GM23338 (cell line): ENCODE results near the gene HOXB4. TPM values are rescaled to one million over a fixed set of nuclear protein-coding genes. Genes with fewer than 3 reads are reported as not detected.

Source experiments
- ATAC-seq: fragments of 200-7000 bp; cut with Tn5 transposase; 3 replicates; pipeline ENCODE4 v1.9.1; 2020
- DNase-seq: peaks from one replicate; pipeline ENCODE4 v3.0.0-alpha.2; 2015; ENCODE audit warnings: low spot score
- H2AFZ ChIP-seq: fragments of 200-600 bp; sonication (generic); 2 replicates; pipeline ENCODE4 v1.8.0; 2016; ENCODE audit warnings: antibody characterized with exemption, mild to moderate bottlenecking, moderate library complexity
- H3F3A ChIP-seq: fragments of 200-600 bp; sonication (generic); replicated peaks from 2 replicates; pipeline ENCODE4 v1.8.0; 2017; ENCODE audit warnings: antibody characterized with exemption, mixed run types, low read depth
- H3K27ac ChIP-seq: fragments of 200-600 bp; sonication (generic); 2 replicates; pipeline ENCODE4 v1.6.1; 2016; ENCODE audit warnings: low read depth
- H3K27me3 ChIP-seq: fragments of 200-600 bp; sonication (generic); 2 replicates; pipeline ENCODE4 v1.8.0; 2016; ENCODE audit warnings: mild to moderate bottlenecking, mixed run types, moderate library complexity; ENCODE audit not compliant: insufficient read depth
- H3K36me3 ChIP-seq: fragments of 200-600 bp; sonication (generic); 2 replicates; pipeline ENCODE4 v1.8.0; 2016; ENCODE audit warnings: mild to moderate bottlenecking; ENCODE audit not compliant: insufficient read depth
- H3K4me1 ChIP-seq: fragments of 200-600 bp; sonication (generic); 2 replicates; pipeline ENCODE4 v1.8.0; 2016; ENCODE audit warnings: mild to moderate bottlenecking, moderate library complexity; ENCODE audit not compliant: insufficient read depth
- H3K4me2 ChIP-seq: fragments of 200-600 bp; sonication (generic); 2 replicates; pipeline ENCODE4 v1.7.1; 2017; ENCODE audit warnings: mixed run types
- H3K4me3 ChIP-seq: fragments of 200-600 bp; sonication (generic); 2 replicates; pipeline ENCODE4 v1.6.1; 2016; ENCODE audit warnings: mixed run types
- H3K79me2 ChIP-seq: fragments of 200-600 bp; sonication (generic); replicated peaks from 2 replicates; pipeline ENCODE4 v1.8.0; 2017; ENCODE audit warnings: mild to moderate bottlenecking; ENCODE audit not compliant: insufficient read depth
- H3K9me2 ChIP-seq: fragments of 200-600 bp; sonication (generic); 2 replicates; pipeline ENCODE4 v1.8.0; 2017; ENCODE audit not compliant: insufficient read depth
- H4K20me1 ChIP-seq: fragments of 200-600 bp; sonication (generic); replicated peaks from 2 replicates; pipeline ENCODE4 v1.8.0; 2017; ENCODE audit warnings: mild to moderate bottlenecking; ENCODE audit not compliant: insufficient read depth
- H3K27ac Mint-ChIP-seq: 2 replicates; pipeline ENCODE4 v1.8.0; 2020; ENCODE audit warnings: inconsistent platforms, mild to moderate bottlenecking, moderate library complexity, mixed read lengths
- H3K27me3 Mint-ChIP-seq: 3 replicates; pipeline ENCODE4 v1.8.0; 2022; ENCODE audit warnings: low read depth, mild to moderate bottlenecking, moderate library complexity, mixed read lengths, inconsistent platforms; ENCODE audit not compliant: insufficient read depth, poor library complexity
- H3K36me3 Mint-ChIP-seq: 3 replicates; pipeline ENCODE4 v1.8.0; 2021; ENCODE audit warnings: low read depth, mild to moderate bottlenecking, inconsistent platforms, moderate library complexity, mixed read lengths
- H3K4me1 Mint-ChIP-seq: 3 replicates; pipeline ENCODE4 v1.8.0; 2020; ENCODE audit warnings: mild to moderate bottlenecking, inconsistent platforms, mixed read lengths
- H3K4me3 Mint-ChIP-seq: 3 replicates; pipeline ENCODE4 v1.8.0; 2021; ENCODE audit warnings: moderate library complexity, mild to moderate bottlenecking, inconsistent platforms, mixed read lengths
- H3K9me3 Mint-ChIP-seq: 3 replicates; pipeline ENCODE4 v1.8.0; 2020; ENCODE audit warnings: moderate library complexity, mild to moderate bottlenecking, inconsistent platforms, mixed read lengths
- CTCF ChIP-seq, 2 experiments: fragments of 200-600 bp in 1 of 2; sonication (generic) in 1 of 2; conservative IDR thresholded peaks; 2 replicates each; pipeline versions ENCODE4 v1.5.1 to v1.6.1; 2016 to 2017; ENCODE audit warnings: antibody characterized with exemption in 2 of 2, low read depth in 2 of 2, mild to moderate bottlenecking in 2 of 2, moderate library complexity in 1 of 2
- ETS1 ChIP-seq: IDR thresholded peaks from 2 replicates; pipeline ENCODE4 v1.6.1; 2016; ENCODE audit warnings: antibody characterized with exemption
- EZH2 ChIP-seq: fragments of 200-600 bp; sonication (generic); IDR thresholded peaks from one replicate; pipeline ENCODE4 v1.8.0; 2017; ENCODE audit warnings: antibody characterized with exemption, mild to moderate bottlenecking, low read depth; ENCODE audit not compliant: unreplicated experiment
- NANOG ChIP-seq: IDR thresholded peaks from 2 replicates; pipeline ENCODE4 v1.6.1; 2016; ENCODE audit warnings: antibody characterized with exemption, borderline replicate concordance
- POLR2AphosphoS5 ChIP-seq: IDR thresholded peaks from 2 replicates; pipeline ENCODE4 v1.6.1; 2016; ENCODE audit warnings: antibody characterized with exemption, low read depth
- REST ChIP-seq: IDR thresholded peaks from one replicate; pipeline ENCODE4 v1.6.1; 2018; ENCODE audit warnings: antibody characterized with exemption; ENCODE audit not compliant: unreplicated experiment
- ZNF114 ChIP-seq: fragments of 250-450 bp; sonication (Bioruptor Pico); IDR thresholded peaks from 2 replicates; pipeline ENCODE4 v1.5.0; 2020; ENCODE audit warnings: mild to moderate bottlenecking, moderate library complexity
- ZNF462 ChIP-seq: fragments of 250-450 bp; sonication (Bioruptor Pico); IDR thresholded peaks from 2 replicates; pipeline ENCODE4 v1.5.0; 2020; ENCODE audit warnings: mild to moderate bottlenecking, moderate library complexity
- polyA plus RNA-seq: library from polyadenylated mRNA; unstranded; fragments of >200 nt; fragmentation: Nextera tagmentation; extraction: Ambion mirVana; gene quantifications from 2 replicates; pipeline ENCODE4 v1.2.1, GENCODE V29; 2016
- total RNA-seq: library from RNA; depleted of rRNA; stranded (reverse); fragments of >200 nt; shearing (Covaris generic); gene quantifications from 2 replicates; pipeline ENCODE4 v1.2.3, GENCODE V29; 2014

The HOXB4 gene
- total and polyA plus RNA-seq, 2 experiments from 2014 or later = not detected

- peaks cover 29% of the 10 kb centered on the region for H3K4me1 Mint-ChIP-seq
- H3K79me2 ChIP-seq = no peaks in the 10 kb centered on the region
- no peaks in the 10 kb centered on the region for H3K36me3 Mint-ChIP-seq
- H3K4me3 ChIP-seq = no peak overlapping the region
- no peak overlapping the region for H3K4me3 Mint-ChIP-seq
- peaks cover 62% of the 10 kb centered on the region for H3F3A ChIP-seq
- 0 out of 2 replicates have a peak overlapping the region, but pooled peaks have one; percentile 38 for H3K4me2 ChIP-seq
- no peaks in the 10 kb centered on the region for H3K9me2 ChIP-seq
- DNase-seq = no peak
- no peak overlapping the region for H2AFZ ChIP-seq
- H3K27me3 ChIP-seq = peaks cover 100% of the 10 kb centered on the region
- H4K20me1 ChIP-seq = peaks cover 67% of the 10 kb centered on the region
- H3K27ac ChIP-seq = no peak overlapping the region
- H3K36me3 ChIP-seq = no peaks in the 10 kb centered on the region
- peaks cover 77% of the 10 kb centered on the region for H3K4me1 ChIP-seq
- TF ChIP-seq ZNF114 = no peak
- no peak for TF ChIP-seq REST
- TF ChIP-seq EZH2 = peak; percentile 44
- no peak for TF ChIP-seq CTCF (conservative IDR thresholded peaks at IDR 0.05; ENCODE audit: low read depth in 2 of 2)
- TF ChIP-seq NANOG = no peak
- no peak overlapping the region for H3K27ac Mint-ChIP-seq
- H3K27me3 Mint-ChIP-seq = peaks cover 23% of the 10 kb centered on the region
- no peaks in the 10 kb centered on the region for H3K9me3 Mint-ChIP-seq
- no peak for ATAC-seq
Measured at GRCh38 chr17:48566717-48567116, 11.4 kb downstream of the HOXB4 start.

- Histone ChIP-seq H3K9me2 (no peaks in the 10 kb centered on the region), H3K4me1 (peaks cover 72% of the 10 kb centered on the region), H4K20me1 (peaks cover 68% of the 10 kb centered on the region), H3K4me2 (0 out of 2 replicates have a peak overlapping the region, but pooled peaks have one; percentile 38), H3K27me3 (peaks cover 100% of the 10 kb centered on the region), H3F3A (peaks cover 60% of the 10 kb centered on the region), H2AFZ (no peak overlapping the region), H3K79me2 (no peaks in the 10 kb centered on the region), H3K36me3 (no peaks in the 10 kb centered on the region), H3K4me3 (no peak overlapping the region), H3K27ac (no peak overlapping the region)
- Mint-ChIP-seq H3K4me1 (peaks cover 27% of the 10 kb centered on the region), H3K27ac (no peak overlapping the region), H3K27me3 (peaks cover 29% of the 10 kb centered on the region), H3K4me3 (no peak overlapping the region), H3K36me3 (no peaks in the 10 kb centered on the region), H3K9me3 (no peaks in the 10 kb centered on the region)
- no peak for ATAC-seq
- no peak for DNase-seq
- TF ChIP-seq POLR2AphosphoS5 = no peak
- no peak for TF ChIP-seq ZNF462 (CRISPR knock-in tag)
- no peak for TF ChIP-seq ETS1
- TF ChIP-seq EZH2 = peak; percentile 15
Measured at GRCh38 chr17:48565925-48566710, 12.0 kb downstream of the HOXB4 start.
